NB4 (cell line): ENCODE results near the gene GRID1.

Experiments
- CTCF ChIP-seq: IDR thresholded peaks from one replicate; pipeline ENCODE4 v1.5.1; 2012; ENCODE audit warnings: low read depth, low read length
- MAX ChIP-seq: IDR thresholded peaks from 2 replicates; pipeline ENCODE4 v1.6.1; 2011; ENCODE audit warnings: low read depth, low read length
- MYC ChIP-seq: IDR thresholded peaks from 2 replicates; pipeline ENCODE4 v1.6.1; 2011; ENCODE audit warnings: low read depth, low read length
- POLR2A ChIP-seq: IDR thresholded peaks from 2 replicates; pipeline ENCODE4 v1.6.1; 2011; ENCODE audit warnings: mild to moderate bottlenecking; ENCODE audit not compliant: insufficient read length; ENCODE audit errors: extremely low read depth

- TF ChIP-seq CTCF (no peak), POLR2A (no peak), MAX (no peak), MYC (no peak)
Measured at GRCh38 chr10:86403183-86403797, 36.7 kb upstream of the GRID1 start.
